ENCODE data around the gene APEH. TPM values are rescaled to one million over a fixed set of nuclear protein-coding genes. Genes with fewer than 3 reads are reported as not detected.

APEH gene
- total RNA-seq, 5 donors from 2014 or later (not counting 1 experiment from before 2014, with no cell fraction given) = 82.8 to 162 (median 141) TPM

DNA sequence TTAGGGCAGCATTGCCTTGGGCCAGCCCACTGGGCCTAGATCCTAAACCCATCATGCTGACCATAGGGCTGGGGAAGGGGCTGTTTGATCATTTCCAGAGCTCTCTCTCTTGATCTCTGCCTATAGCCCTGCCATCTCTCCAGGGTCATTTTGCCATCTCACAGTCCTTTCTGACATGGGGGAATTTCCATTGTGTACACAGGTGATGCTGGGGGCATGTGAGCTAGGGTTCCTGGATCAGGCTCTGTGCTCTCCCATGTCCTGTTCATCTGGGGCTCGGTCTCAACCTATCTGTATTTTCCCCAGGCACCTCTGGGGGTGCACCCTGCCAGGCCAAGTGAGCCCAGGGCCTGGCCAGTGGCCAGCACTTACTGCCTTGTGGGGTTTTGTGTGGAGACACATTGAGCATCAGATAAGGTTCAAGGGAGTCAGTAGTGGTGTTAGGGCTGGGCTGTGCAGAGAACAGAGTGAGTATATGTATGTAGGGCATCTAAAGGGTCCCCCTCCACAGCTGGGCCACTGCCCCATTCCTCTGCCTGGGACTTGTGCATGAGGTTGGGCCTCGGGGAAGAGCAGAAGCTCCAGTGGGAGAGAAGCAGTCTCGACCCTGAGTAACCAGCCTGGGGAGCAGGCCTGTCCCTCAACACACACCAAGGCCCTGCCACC is 25.7 kb upstream of the APEH start:
- no peak for ATAC-seq (replicated peaks in 1 of 4)
- WGBS (ENCODE audit: insufficient coverage) = 67% methylated on average over 1 of the region's 3 CpGs

DNA sequence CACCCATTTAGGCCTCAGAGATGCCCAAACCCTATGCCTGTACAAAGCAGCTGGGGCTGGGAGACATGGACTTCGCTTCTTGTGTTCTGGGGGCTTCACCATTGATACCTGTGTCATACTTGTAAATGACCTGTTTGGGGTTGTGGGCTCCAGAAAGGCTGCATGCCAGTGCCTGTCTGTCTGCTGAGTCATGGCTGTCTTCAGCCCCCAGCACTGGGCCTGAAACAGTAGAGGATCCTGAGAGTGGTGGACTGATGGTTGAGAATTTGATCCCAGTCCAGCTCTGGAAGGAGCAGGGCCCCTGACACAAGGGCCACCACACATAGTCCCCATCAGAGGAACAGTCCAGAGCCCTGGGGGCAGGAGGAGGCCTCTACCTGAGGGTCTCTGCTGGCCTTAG is 24.6 kb upstream of the APEH start:
- no peak overlapping the region for H3K4me3 Mint-ChIP-seq
- WGBS (ENCODE audit: insufficient coverage) = no CpG with 5 or more reads among the region's 1 CpG
- POLR2A ChIA-PET = no interaction called here

More for the DNA sequence above, 25.7 kb upstream of the APEH start:
- H3K4me1 Mint-ChIP-seq = no peaks in the 10 kb centered on the region
- no peaks in the 10 kb centered on the region for H3K9me3 Mint-ChIP-seq
- H3K27me3 Mint-ChIP-seq = no peaks in the 10 kb centered on the region
- POLR2A ChIA-PET = no interaction called here
- no peak overlapping the region for H3K27ac ChIP-seq (ENCODE audit: low read length)
- no peak overlapping the region for H3K4me3 ChIP-seq (ENCODE audit: control insufficient read depth in 1 of 2, extremely low read depth in 1 of 2, low read length in 1 of 2)
- H3K9me3 ChIP-seq = no peaks in the 10 kb centered on the region
- no peak overlapping the region for H3K4me3 Mint-ChIP-seq
- no peak overlapping the region for H3K27ac Mint-ChIP-seq
- H3K27me3 ChIP-seq (replicated peaks in 1 of 2; ENCODE audit: control insufficient read depth in 2 of 2, extremely low read depth in 1 of 2, insufficient read depth in 2 of 2, low read length in 1 of 2) = no peaks in the 10 kb centered on the region
- CTCF ChIA-PET = no interaction called here
- no peaks in the 10 kb centered on the region for H3K36me3 ChIP-seq (ENCODE audit: control insufficient read depth in 2 of 2, extremely low read depth in 1 of 2, insufficient read depth in 1 of 2, low read length in 1 of 2)
- no peaks in the 10 kb centered on the region for H3K36me3 Mint-ChIP-seq
- no peaks in the 10 kb centered on the region for H3K4me1 ChIP-seq (ENCODE audit: control insufficient read depth in 1 of 2, extremely low read depth in 1 of 2, insufficient read depth in 2 of 2, low read length in 2 of 2)
- no peak for DNase-seq

DNA sequence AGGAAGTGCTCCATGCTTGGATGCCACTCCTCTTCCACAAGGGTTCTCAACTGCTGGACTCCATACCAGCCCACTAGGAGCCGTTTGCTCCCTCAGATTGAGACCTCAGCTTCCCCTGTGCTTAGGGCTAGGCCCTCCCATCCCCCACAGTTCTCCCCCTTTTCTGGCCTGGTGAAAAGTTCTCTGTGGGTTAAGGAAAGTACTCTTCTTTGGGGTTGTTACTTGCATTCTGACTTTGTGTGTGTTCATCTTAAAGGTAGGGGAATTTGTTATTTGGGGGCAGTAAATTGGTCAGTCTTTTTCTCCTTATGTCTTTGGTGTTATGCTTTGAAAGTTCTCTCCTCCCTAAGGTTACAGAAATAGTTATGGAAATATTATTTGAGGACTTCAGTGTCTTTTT is 24.0 kb upstream of the APEH start:
- Histone ChIP-seq H3K27me3 (replicated peaks in 1 of 2; ENCODE audit: control insufficient read depth in 2 of 2, extremely low read depth in 1 of 2, insufficient read depth in 2 of 2, low read length in 1 of 2) (no peaks in the 10 kb centered on the region), H3K4me3 (ENCODE audit: control insufficient read depth in 1 of 2, extremely low read depth in 1 of 2, low read length in 1 of 2) (no peak overlapping the region), H3K9me3 (no peaks in the 10 kb centered on the region), H3K4me1 (ENCODE audit: control insufficient read depth in 1 of 2, extremely low read depth in 1 of 2, insufficient read depth in 2 of 2, low read length in 2 of 2) (no peaks in the 10 kb centered on the region), H3K27ac (ENCODE audit: low read length) (no peak overlapping the region), H3K36me3 (ENCODE audit: control insufficient read depth in 2 of 2, extremely low read depth in 1 of 2, insufficient read depth in 1 of 2, low read length in 1 of 2) (no peaks in the 10 kb centered on the region)
- ATAC-seq (replicated peaks in 1 of 4) (no peak), DNase-seq (no peak)
- peaks cover 0 to 2% (median 0%) of the 10 kb centered on the region in 3 donors for H3K4me1 Mint-ChIP-seq
- H3K27me3 Mint-ChIP-seq = peaks cover 0 to 6% of the 10 kb centered on the region in 2 donors
- H3K27ac Mint-ChIP-seq = no peak overlapping the region
- no peak overlapping the region for H3K4me3 Mint-ChIP-seq
- POLR2A ChIA-PET = no interaction called here
- no peaks in the 10 kb centered on the region for H3K36me3 Mint-ChIP-seq
- CTCF ChIA-PET = no interaction called here
- H3K9me3 Mint-ChIP-seq = no peaks in the 10 kb centered on the region
- WGBS (ENCODE audit: insufficient coverage) = no CpG with 5 or more reads among the region's 1 CpG

More for the DNA sequence above, 24.6 kb upstream of the APEH start:
- no peak overlapping the region for H3K27ac Mint-ChIP-seq
- peaks cover 0 to 2% of the 10 kb centered on the region in 2 donors for H3K27me3 Mint-ChIP-seq
- H3K9me3 ChIP-seq = no peaks in the 10 kb centered on the region
- H3K9me3 Mint-ChIP-seq = no peaks in the 10 kb centered on the region
- H3K4me3 ChIP-seq (ENCODE audit: control insufficient read depth in 1 of 2, extremely low read depth in 1 of 2, low read length in 1 of 2) = no peak overlapping the region
- no peak overlapping the region for H3K27ac ChIP-seq (ENCODE audit: low read length)
- H3K36me3 ChIP-seq (ENCODE audit: control insufficient read depth in 2 of 2, extremely low read depth in 1 of 2, insufficient read depth in 1 of 2, low read length in 1 of 2) = no peaks in the 10 kb centered on the region
- no peaks in the 10 kb centered on the region for H3K36me3 Mint-ChIP-seq
- peaks cover 0 to under 1% (median 0%) of the 10 kb centered on the region in 3 donors for H3K4me1 Mint-ChIP-seq
- no peak for DNase-seq
- no peaks in the 10 kb centered on the region for H3K27me3 ChIP-seq (replicated peaks in 1 of 2; ENCODE audit: control insufficient read depth in 2 of 2, extremely low read depth in 1 of 2, insufficient read depth in 2 of 2, low read length in 1 of 2)
- no peak for ATAC-seq (replicated peaks in 1 of 4)
- CTCF ChIA-PET = no interaction called here
- H3K4me1 ChIP-seq (ENCODE audit: control insufficient read depth in 1 of 2, extremely low read depth in 1 of 2, insufficient read depth in 2 of 2, low read length in 2 of 2) = no peaks in the 10 kb centered on the region

GRCh38 chr3:49650637-49651036 is 23.5 kb upstream of the APEH start:
- no peak for DNase-seq
- no peak overlapping the region for H3K4me3 Mint-ChIP-seq
- no peaks in the 10 kb centered on the region for H3K4me1 ChIP-seq (ENCODE audit: control insufficient read depth in 1 of 2, extremely low read depth in 1 of 2, insufficient read depth in 2 of 2, low read length in 2 of 2)
- H3K27ac Mint-ChIP-seq = no peak overlapping the region
- ChIA-PET POLR2A (no interaction called here), CTCF (no interaction called here)
- H3K9me3 ChIP-seq = no peaks in the 10 kb centered on the region
- no peaks in the 10 kb centered on the region for H3K9me3 Mint-ChIP-seq
- H3K27ac ChIP-seq (ENCODE audit: low read length) = no peak overlapping the region
- H3K4me1 Mint-ChIP-seq = peaks cover 0 to 2% (median 0%) of the 10 kb centered on the region in 3 donors
- peaks cover 0 to 6% of the 10 kb centered on the region in 2 donors for H3K27me3 Mint-ChIP-seq
- no peak for ATAC-seq (replicated peaks in 1 of 4)
- H3K36me3 Mint-ChIP-seq = no peaks in the 10 kb centered on the region
- H3K4me3 ChIP-seq (ENCODE audit: control insufficient read depth in 1 of 2, extremely low read depth in 1 of 2, low read length in 1 of 2) = no peak overlapping the region
- H3K27me3 ChIP-seq (replicated peaks in 1 of 2; ENCODE audit: control insufficient read depth in 2 of 2, extremely low read depth in 1 of 2, insufficient read depth in 2 of 2, low read length in 1 of 2) = peaks cover 0 to 4% of the 10 kb centered on the region in 2 experiments
- 71% methylated on average over 5 of the region's 8 CpGs for WGBS (ENCODE audit: insufficient coverage)
- H3K36me3 ChIP-seq (ENCODE audit: control insufficient read depth in 2 of 2, extremely low read depth in 1 of 2, insufficient read depth in 1 of 2, low read length in 1 of 2) = no peaks in the 10 kb centered on the region

DNA sequence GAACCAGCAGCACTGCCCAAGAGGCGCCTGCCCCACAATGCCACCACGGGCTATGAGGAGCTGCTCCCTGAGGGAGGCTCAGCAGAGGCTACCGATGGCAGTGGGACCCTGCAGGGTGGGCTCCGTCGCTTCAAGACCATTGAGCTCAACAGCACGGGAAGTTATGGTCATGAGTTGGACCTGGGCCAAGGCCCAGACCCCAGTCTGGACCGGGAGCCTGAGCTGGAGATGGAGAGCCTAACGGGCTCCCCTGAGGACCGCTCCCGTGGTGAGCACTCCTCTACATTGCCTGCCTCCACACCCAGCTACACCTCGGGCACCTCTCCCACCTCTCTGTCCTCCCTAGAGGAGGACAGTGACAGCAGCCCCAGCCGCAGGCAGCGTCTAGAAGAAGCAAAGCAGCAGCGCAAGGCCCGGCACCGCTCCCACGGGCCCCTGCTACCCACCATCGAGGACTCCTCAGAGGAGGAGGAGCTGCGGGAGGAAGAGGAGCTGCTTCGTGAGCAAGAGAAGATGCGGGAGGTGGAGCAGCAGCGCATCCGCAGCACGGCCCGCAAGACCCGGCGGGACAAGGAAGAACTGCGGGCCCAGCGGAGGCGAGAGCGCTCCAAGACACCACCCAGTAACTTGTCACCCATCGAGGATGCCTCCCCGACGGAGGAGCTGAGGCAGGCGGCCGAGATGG is 21.8 kb upstream of the APEH start:
- Histone ChIP-seq H3K27ac (ENCODE audit: low read length) (no peak overlapping the region), H3K4me1 (ENCODE audit: control insufficient read depth in 1 of 2, extremely low read depth in 1 of 2, insufficient read depth in 2 of 2, low read length in 2 of 2) (no peaks in the 10 kb centered on the region), H3K9me3 (no peaks in the 10 kb centered on the region), H3K4me3 (ENCODE audit: control insufficient read depth in 1 of 2, extremely low read depth in 1 of 2, low read length in 1 of 2) (no peak overlapping the region), H3K27me3 (replicated peaks in 1 of 2; ENCODE audit: control insufficient read depth in 2 of 2, extremely low read depth in 1 of 2, insufficient read depth in 2 of 2, low read length in 1 of 2) (peaks cover 0 to 17% of the 10 kb centered on the region in 2 experiments), H3K36me3 (ENCODE audit: control insufficient read depth in 2 of 2, extremely low read depth in 1 of 2, insufficient read depth in 1 of 2, low read length in 1 of 2) (no peaks in the 10 kb centered on the region)
- Mint-ChIP-seq H3K4me3 (no peak overlapping the region), H3K36me3 (no peaks in the 10 kb centered on the region), H3K27ac (no peak overlapping the region), H3K27me3 (peaks cover 4 to 11% of the 10 kb centered on the region in 2 donors), H3K4me1 (peaks cover 0 to 4% (median 0%) of the 10 kb centered on the region in 3 donors), H3K9me3 (no peaks in the 10 kb centered on the region)
- ChIA-PET CTCF (no interaction called here), POLR2A (no interaction called here)
- ATAC-seq (replicated peaks in 1 of 4) (no peak), DNase-seq (no peak)
- 87% methylated on average over 30 of the region's 36 CpGs for WGBS (ENCODE audit: insufficient coverage)

GRCh38 chr3:49652903-49653415 is 21.2 kb upstream of the APEH start:
- WGBS (ENCODE audit: insufficient coverage) = 89% methylated on average over 19 of the region's 21 CpGs
- Mint-ChIP-seq H3K27ac (no peak overlapping the region), H3K9me3 (no peaks in the 10 kb centered on the region), H3K36me3 (no peaks in the 10 kb centered on the region), H3K4me3 (no peak overlapping the region), H3K27me3 (peaks cover 4 to 16% of the 10 kb centered on the region in 2 donors), H3K4me1 (peaks cover 0 to 4% (median 0%) of the 10 kb centered on the region in 3 donors)
- H3K9me3 ChIP-seq = no peaks in the 10 kb centered on the region
- ATAC-seq (replicated peaks in 1 of 4) (no peak), DNase-seq (no peak)
- H3K36me3 ChIP-seq (ENCODE audit: control insufficient read depth in 2 of 2, extremely low read depth in 1 of 2, insufficient read depth in 1 of 2, low read length in 1 of 2) = no peaks in the 10 kb centered on the region
- no peak overlapping the region for H3K27ac ChIP-seq (ENCODE audit: low read length)
- CTCF ChIA-PET = no interaction called here
- POLR2A ChIA-PET = no interaction called here
- H3K4me1 ChIP-seq (ENCODE audit: control insufficient read depth in 1 of 2, extremely low read depth in 1 of 2, insufficient read depth in 2 of 2, low read length in 2 of 2) = no peaks in the 10 kb centered on the region
- H3K4me3 ChIP-seq (ENCODE audit: control insufficient read depth in 1 of 2, extremely low read depth in 1 of 2, low read length in 1 of 2) = no peak overlapping the region
- peaks cover 0 to 17% of the 10 kb centered on the region in 2 experiments for H3K27me3 ChIP-seq (replicated peaks in 1 of 2; ENCODE audit: control insufficient read depth in 2 of 2, extremely low read depth in 1 of 2, insufficient read depth in 2 of 2, low read length in 1 of 2)

Data from T-cell (primary cell).